Fibroblast of skin of left quadriceps (primary cell): ENCODE measurements around the gene YARS1.

ENCODE experiments used
- DNase-seq, 2 experiments: peaks; one replicate each; pipeline ENCODE4 v3.0.0-alpha.2; 2013; ENCODE audit warnings: low read depth in 2 of 2

The YARS1 gene

GRCh38 chr1:32817159-32817814, at the start of gene YARS1, which contains the start of gene S100PBP:
Gene YARS1, minus strand, starts transcription at chr1:32817358. Its CDS starts 114 bp downstream, at chr1:32817244.
Gene S100PBP, plus strand, starts transcription at chr1:32817653. Its CDS starts 8,447 bp downstream, at chr1:32826100.
- peak; percentile 96 to 97 for DNase-seq

- no peak for DNase-seq
Observed at GRCh38 chr1:32865639-32866405, 48.7 kb upstream of the YARS1 start.

- no peak for DNase-seq
Observed at GRCh38 chr1:32864375-32865019, 47.3 kb upstream of the YARS1 start.

GRCh38 chr1:32863881-32864245, 46.7 kb upstream of the YARS1 start:
- DNase-seq: no peak

GRCh38 chr1:32863218-32863880, 46.2 kb upstream of the YARS1 start:
- no peak for DNase-seq

- DNase-seq: no peak
Observed at GRCh38 chr1:32861904-32862695, 44.9 kb upstream of the YARS1 start.

GRCh38 chr1:32860566-32860965, 43.4 kb upstream of the YARS1 start:
- no peak for DNase-seq

GRCh38 chr1:32859915-32860314, 42.8 kb upstream of the YARS1 start:
- DNase-seq: no peak

- DNase-seq: no peak
Observed at GRCh38 chr1:32858791-32859190, 41.6 kb upstream of the YARS1 start.

- no peak for DNase-seq
Observed at GRCh38 chr1:32858136-32858535, 41.0 kb upstream of the YARS1 start.

GRCh38 chr1:32855861-32856617, 38.9 kb upstream of the YARS1 start:
- DNase-seq: no peak

GRCh38 chr1:32848354-32849063, 31.4 kb upstream of the YARS1 start:
- DNase-seq: no peak

GRCh38 chr1:32831878-32832277, 14.7 kb upstream of the YARS1 start:
- no peak for DNase-seq

GRCh38 chr1:32830092-32830852, 13.1 kb upstream of the YARS1 start:
- DNase-seq: no peak

GRCh38 chr1:32828341-32828740, 11.2 kb upstream of the YARS1 start:
- peak in 1 of 2 experiments; percentile 3 for DNase-seq

GRCh38 chr1:32825181-32825580, 8.0 kb upstream of the YARS1 start:
- no peak for DNase-seq

- DNase-seq: no peak
Observed at GRCh38 chr1:32818804-32819541, 1.8 kb upstream of the YARS1 start.
